K562 (cell line): ENCODE data around the gene PHLPP2. TPM values are rescaled to one million over a fixed set of nuclear protein-coding genes. Genes with fewer than 3 reads are reported as not detected.

Source experiments
- ATAC-seq: fragments of 200-7000 bp; cut with Tn5 transposase; 3 replicates; pipeline ENCODE4 v1.9.1; 2020; ENCODE audit warnings: moderate library complexity
- BruUV-seq: library from RNA; stranded (reverse); fragments of 400-500 nt; replicated peaks from 2 replicates; lab custom pipeline; 2021; lab: Mats Ljungman, UMichigan
- CTCF ChIA-PET: fragments of 300-600 bp; formaldehyde crosslinking; extraction: SDS; loops from one replicate; lab custom pipeline; 2021; ENCODE audit warnings: low intra/inter-chr PET ratio; lab: Yijun Ruan, JAX
- POLR2A ChIA-PET: fragments of 300-600, 350-650 bp; sonication (Branson Sonifier 250); formaldehyde crosslinking; extraction: SDS; loops from one replicate; lab custom pipeline; 2021; ENCODE audit warnings: antibody characterized with exemption, inconsistent platforms; lab: Yijun Ruan, JAX
- DNase-seq, 4 experiments: peaks; one replicate each; pipeline versions ENCODE4 v3.0.0 to v3.0.0-alpha.2; 2011 to 2018; ENCODE audit warnings: low spot score in 3 of 4, mixed read lengths in 3 of 4; ENCODE audit errors: extremely low read depth in 1 of 4
- FAIRE-seq: peaks from 2 replicates; lab custom pipeline; 2011; peaks lifted over from hg19 to GRCh38; lab: Jason Lieb, UNC
- H2AFZ ChIP-seq: 2 replicates; pipeline ENCODE4 v1.6.0; 2011; ENCODE audit warnings: low read depth, low read length, control low read depth, inconsistent platforms
- H3K27ac ChIP-seq: fragments of 200-600 bp; 3 replicates; pipeline ENCODE4 v1.8.0; 2011; ENCODE audit warnings: low read depth, mild to moderate bottlenecking, control low read depth, inconsistent platforms, low read length, moderate library complexity, mixed read lengths; ENCODE audit errors: extremely low read depth
- H3K27me3 ChIP-seq, 2 experiments: fragments of 300-600 bp in 1 of 2; 2 replicates in 1 of 2; 3 replicates in 1 of 2; pipeline versions ENCODE4 v1.6.0 to v1.8.0; 2011; ENCODE audit warnings: inconsistent platforms in 2 of 2, low read length in 2 of 2, mild to moderate bottlenecking in 1 of 2, mixed read lengths in 1 of 2, moderate library complexity in 1 of 2; ENCODE audit not compliant: control insufficient read depth in 2 of 2, insufficient read depth in 2 of 2
- H3K36me3 ChIP-seq: fragments of 300-600 bp; 3 replicates; pipeline ENCODE4 v1.8.0; 2011; ENCODE audit warnings: mild to moderate bottlenecking, low read length, inconsistent platforms; ENCODE audit not compliant: control insufficient read depth, insufficient read depth
- H3K4me1 ChIP-seq, 2 experiments: fragments of 200-600 bp in 1 of 2; replicated peaks in 1 of 2; 2 replicates in 1 of 2; 3 replicates in 1 of 2; pipeline versions ENCODE4 v1.5.1 to v1.8.0; 2011; ENCODE audit warnings: inconsistent platforms in 2 of 2, low read length in 2 of 2, mild to moderate bottlenecking in 1 of 2, mixed read lengths in 1 of 2, moderate library complexity in 1 of 2; ENCODE audit not compliant: control insufficient read depth in 2 of 2, insufficient read depth in 2 of 2
- H3K4me2 ChIP-seq: 2 replicates; pipeline ENCODE4 v1.6.1; 2011; ENCODE audit warnings: low read length, control low read depth, inconsistent platforms, mixed read lengths; ENCODE audit not compliant: insufficient read depth
- H3K4me3 ChIP-seq: fragments of 200-600 bp; sonication (generic), shearing (Covaris generic); 2 replicates; pipeline ENCODE4 v1.5.1; 2016; ENCODE audit warnings: control low read depth, inconsistent platforms
- H3K79me2 ChIP-seq: fragments of 200-600 bp; 3 replicates; pipeline ENCODE4 v1.8.0; 2011; ENCODE audit warnings: low read length, inconsistent platforms; ENCODE audit not compliant: control insufficient read depth, insufficient read depth
- H3K9ac ChIP-seq, 2 experiments: 2 replicates each; pipeline versions ENCODE4 v1.6.0 to v1.6.1; 2011; ENCODE audit warnings: low read depth in 2 of 2, low read length in 2 of 2, control low read depth in 1 of 2, inconsistent platforms in 1 of 2, mild to moderate bottlenecking in 1 of 2, mixed read lengths in 1 of 2; ENCODE audit not compliant: insufficient read depth in 1 of 2
- H3K9me1 ChIP-seq: one replicate; pipeline ENCODE4 v1.6.0; 2011; ENCODE audit warnings: inconsistent platforms, mild to moderate bottlenecking, low read length, moderate library complexity; ENCODE audit not compliant: control insufficient read depth, insufficient read depth
- H3K9me3 ChIP-seq: replicated peaks from 2 replicates; pipeline ENCODE4 v1.5.1; 2011; ENCODE audit warnings: low read depth, low read length, inconsistent platforms; ENCODE audit not compliant: control insufficient read depth, insufficient read depth
- H4K20me1 ChIP-seq: replicated peaks from 2 replicates; pipeline ENCODE4 v1.6.1; 2011; ENCODE audit warnings: low read length, inconsistent platforms, mixed read lengths; ENCODE audit not compliant: control insufficient read depth, insufficient read depth
- ARID3A ChIP-seq: IDR thresholded peaks from 2 replicates; pipeline ENCODE4 v1.6.1; 2012; ENCODE audit warnings: low read depth, low read length, improper control_type of control experiment, borderline replicate concordance
- CGGBP1 ChIP-seq: fragments of 250-450 bp; sonication (Bioruptor Pico); IDR thresholded peaks from 2 replicates; pipeline ENCODE4 v1.9.0; 2021; ENCODE audit warnings: mild to moderate bottlenecking
- TRIM24 ChIP-seq, 2 experiments: fragments of 450-650 bp; IDR thresholded peaks; 2 replicates each; pipeline ENCODE4 v1.6.1; 2016
- WGBS: fragments of 100-300 bp; shearing (Covaris generic); methylation state at CpG from one replicate; pipeline ENCODE4 v1.1.6; 2016; ENCODE audit warnings: low coverage, mixed read lengths; ENCODE audit not compliant: insufficient coverage; ENCODE audit errors: missing lambda C conversion rate; 5-methylcytosine and 5-hydroxymethylcytosine counted together
- in situ Hi-C: fragments of 300-500 bp; cut with MboI; formaldehyde crosslinking; loops from 4 replicates; pipeline ENCODE4 v1.15.0; 2018; ENCODE audit warnings: inconsistent platforms, mixed read lengths
- intact Hi-C: fragments of 100-400 bp; cut with micrococcal nuclease; formaldehyde crosslinking; loops from 2 replicates; pipeline ENCODE4 v1.14.2; 2022
- polyA plus RNA-seq, 8 experiments: library from polyadenylated mRNA; depleted of rRNA in 4 of 8; stranded (reverse) in 5 of 8; unstranded in 3 of 8; fragments of >200 nt; fragmentation: Nextera tagmentation in 2 of 8; fragmentation: Illumina TruSeq in 1 of 8; extraction: Ambion mirVana in 2 of 8; extraction: Trizol in 1 of 8; gene quantifications; 2 replicates each; pipeline versions ENCODE4 v1.2.1 to v1.2.3, GENCODE V29; 2011 to 2014; ENCODE audit warnings: inconsistent platforms in 1 of 8, missing spikeins in 1 of 8
- total RNA-seq, 7 experiments: library from RNA; depleted of rRNA in 6 of 7; stranded (reverse); fragments of >200 nt in 6 of 7; fragmentation: Illumina TruSeq in 2 of 7; extraction: Trizol in 2 of 7; gene quantifications; 2 replicates each; pipeline versions ENCODE4 v1.2.1 to v1.2.3, GENCODE V29; 2011 to 2021; ENCODE audit warnings: low replicate concordance in 1 of 7

PHLPP2 gene
- total and polyA plus RNA-seq, 9 of the 15 experiments (the other 6 are each of a cell fraction or from before 2014, with no cell fraction given): 0.60 to 7.1 (median 2.6) TPM

GRCh38 chr16:71700831-71701230, 23.7 kb downstream of the PHLPP2 start:
- BruUV-seq: no TSS peak
- no peak for TF ChIP-seq ARID3A
- no peak for TF ChIP-seq TRIM24 (IDR thresholded peaks at IDR 0.05)
- TF ChIP-seq, all 486 proteins: peak for 0
- Histone ChIP-seq H3K27ac (no peak overlapping the region), H3K79me2 (no peaks in the 10 kb centered on the region), H3K4me2 (no peak overlapping the region), H3K27me3 (no peaks in the 10 kb centered on the region), H3K4me3 (no peak overlapping the region), H4K20me1 (no peaks in the 10 kb centered on the region), H2AFZ (no peak overlapping the region), H3K4me1 (no peaks in the 10 kb centered on the region), H3K36me3 (no peaks in the 10 kb centered on the region), H3K9me1 (no peaks in the 10 kb centered on the region), H3K9me3 (no peaks in the 10 kb centered on the region), H3K9ac (no peak overlapping the region)
- intact Hi-C loops: no loop called here
- DNase-seq (no peak), ATAC-seq (no peak), FAIRE-seq (no peak)
- POLR2A ChIA-PET: no interaction called here
- in situ Hi-C loops: no loop called here
- CTCF ChIA-PET: no interaction called here
- 65% methylated on average over 4 of the region's 4 CpGs for WGBS

GRCh38 chr16:71698491-71698890, 26.0 kb downstream of the PHLPP2 start:
- no peaks in the 10 kb centered on the region for H3K27me3 ChIP-seq
- H4K20me1 ChIP-seq: no peaks in the 10 kb centered on the region
- no peaks in the 10 kb centered on the region for H3K9me1 ChIP-seq
- DNase-seq: no peak
- H3K36me3 ChIP-seq: no peaks in the 10 kb centered on the region
- ATAC-seq: no peak
- intact Hi-C loops (no loop called here), in situ Hi-C loops (no loop called here)
- no TSS peak for BruUV-seq
- POLR2A ChIA-PET: interaction anchor here (1.0 kb wide), 1 partner anchor 10 kb away, joined by 5 read pairs; no protein-coding TSS in a partner anchor
- CTCF ChIA-PET: no interaction called here
- H3K9me3 ChIP-seq: no peaks in the 10 kb centered on the region
- no peak overlapping the region for H3K27ac ChIP-seq
- H3K79me2 ChIP-seq: no peaks in the 10 kb centered on the region
- H3K4me2 ChIP-seq: no peak overlapping the region
- no peak overlapping the region for H2AFZ ChIP-seq
- 69% methylated on average over 3 of the region's 3 CpGs for WGBS
- no peak for TF ChIP-seq CGGBP1 (CRISPR knock-in tag)
- H3K4me3 ChIP-seq: no peak overlapping the region
- no peak for FAIRE-seq
- no peaks in the 10 kb centered on the region for H3K4me1 ChIP-seq
- H3K9ac ChIP-seq: no peak overlapping the region
